Measurements from ENCODE around the gene RNF152.

RNF152 gene

DNA sequence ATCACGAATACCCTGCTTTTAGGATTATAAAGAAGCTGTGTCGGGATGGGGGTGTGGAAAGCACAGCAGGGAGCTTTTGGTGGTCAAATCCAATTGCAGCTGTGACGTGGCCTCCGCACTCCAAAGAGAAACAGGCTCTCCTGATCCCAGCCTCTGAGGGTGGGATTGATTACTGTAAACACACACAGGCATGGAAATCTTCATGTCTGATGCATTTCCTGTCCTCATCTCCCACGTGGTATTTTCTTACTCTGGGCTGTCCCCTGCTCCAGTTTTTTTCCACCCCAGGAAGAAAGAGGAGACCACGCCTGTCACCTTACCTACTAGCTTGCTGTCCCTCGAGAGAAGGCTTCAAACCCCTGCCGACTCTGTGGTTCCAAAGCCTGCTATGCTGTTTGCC lies 22.7 kb downstream of the RNF152 start:
- ChIA-PET POLR2A (ENCODE audit: low non-redundant PET) (no interaction called here), CTCF (no interaction called here)
- no peak overlapping the region for H3K27ac ChIP-seq
- TF ChIP-seq, protein P1, sequence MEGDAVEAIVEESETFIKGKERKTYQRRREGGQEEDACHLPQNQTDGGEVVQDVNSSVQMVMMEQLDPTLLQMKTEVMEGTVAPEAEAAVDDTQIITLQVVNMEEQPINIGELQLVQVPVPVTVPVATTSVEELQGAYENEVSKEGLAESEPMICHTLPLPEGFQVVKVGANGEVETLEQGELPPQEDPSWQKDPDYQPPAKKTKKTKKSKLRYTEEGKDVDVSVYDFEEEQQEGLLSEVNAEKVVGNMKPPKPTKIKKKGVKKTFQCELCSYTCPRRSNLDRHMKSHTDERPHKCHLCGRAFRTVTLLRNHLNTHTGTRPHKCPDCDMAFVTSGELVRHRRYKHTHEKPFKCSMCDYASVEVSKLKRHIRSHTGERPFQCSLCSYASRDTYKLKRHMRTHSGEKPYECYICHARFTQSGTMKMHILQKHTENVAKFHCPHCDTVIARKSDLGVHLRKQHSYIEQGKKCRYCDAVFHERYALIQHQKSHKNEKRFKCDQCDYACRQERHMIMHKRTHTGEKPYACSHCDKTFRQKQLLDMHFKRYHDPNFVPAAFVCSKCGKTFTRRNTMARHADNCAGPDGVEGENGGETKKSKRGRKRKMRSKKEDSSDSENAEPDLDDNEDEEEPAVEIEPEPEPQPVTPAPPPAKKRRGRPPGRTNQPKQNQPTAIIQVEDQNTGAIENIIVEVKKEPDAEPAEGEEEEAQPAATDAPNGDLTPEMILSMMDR (conservative IDR thresholded peaks at IDR 0.05; ENCODE audit: low read depth) = no peak
- DNase-seq (ENCODE audit: low spot score) = no peak

- no peak overlapping the region for H3K27ac ChIP-seq
- no peak for DNase-seq (ENCODE audit: low spot score)
- ChIA-PET POLR2A (ENCODE audit: low non-redundant PET) (no interaction called here), CTCF (no interaction called here)
- TF ChIP-seq, protein P1 (conservative IDR thresholded peaks at IDR 0.05; ENCODE audit: low read depth) = no peak
These were observed 23.2 kb downstream of the RNF152 start for GRCh38 chr18:61869636-61870035.

GRCh38 chr18:61865466-61866175 lies 27.2 kb downstream of the RNF152 start:
- ChIA-PET POLR2A (ENCODE audit: low non-redundant PET) (no interaction called here), CTCF (no interaction called here)
- TF ChIP-seq, protein P1 (conservative IDR thresholded peaks at IDR 0.05; ENCODE audit: low read depth) = no peak

DNA sequence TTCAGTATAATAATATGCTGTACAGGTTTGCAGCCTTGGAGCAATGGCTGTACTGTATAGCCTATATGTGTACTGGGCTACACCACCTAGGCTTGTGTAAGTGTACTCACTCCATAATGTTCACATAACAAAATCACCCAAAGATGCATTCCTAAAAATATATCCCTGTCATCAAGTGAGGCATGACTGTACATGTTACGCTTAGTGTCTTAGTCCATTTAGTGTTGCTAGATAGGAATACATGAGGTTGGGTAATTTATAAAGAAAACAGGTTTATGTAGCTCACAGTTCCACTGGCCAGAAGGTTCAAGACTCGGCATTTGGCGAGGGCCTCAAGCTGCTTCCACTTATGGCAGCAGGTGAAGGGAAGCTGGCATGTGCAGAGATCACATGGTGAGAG lies 31.4 kb downstream of the RNF152 start:
- no peak for DNase-seq (ENCODE audit: low spot score)
- ChIA-PET CTCF (no interaction called here), POLR2A (ENCODE audit: low non-redundant PET) (no interaction called here)
- TF ChIP-seq, protein P1 (conservative IDR thresholded peaks at IDR 0.05; ENCODE audit: low read depth) = no peak
- H3K27ac ChIP-seq = no peak overlapping the region

More at GRCh38 chr18:61865466-61866175, 27.2 kb downstream of the RNF152 start:
- H3K27ac ChIP-seq = no peak overlapping the region
- DNase-seq (ENCODE audit: low spot score) = no peak

- TF ChIP-seq, protein P1 (conservative IDR thresholded peaks at IDR 0.05; ENCODE audit: low read depth) = no peak
- no peak for DNase-seq (ENCODE audit: low spot score)
- H3K27ac ChIP-seq = no peak overlapping the region
- ChIA-PET POLR2A (ENCODE audit: low non-redundant PET) (no interaction called here), CTCF (interaction anchor here (0.7 kb wide), 1 partner anchor 13 kb away, joined by 3 read pairs; no protein-coding TSS in a partner anchor)
These were observed 32.5 kb downstream of the RNF152 start for GRCh38 chr18:61860302-61860701.

DNA sequence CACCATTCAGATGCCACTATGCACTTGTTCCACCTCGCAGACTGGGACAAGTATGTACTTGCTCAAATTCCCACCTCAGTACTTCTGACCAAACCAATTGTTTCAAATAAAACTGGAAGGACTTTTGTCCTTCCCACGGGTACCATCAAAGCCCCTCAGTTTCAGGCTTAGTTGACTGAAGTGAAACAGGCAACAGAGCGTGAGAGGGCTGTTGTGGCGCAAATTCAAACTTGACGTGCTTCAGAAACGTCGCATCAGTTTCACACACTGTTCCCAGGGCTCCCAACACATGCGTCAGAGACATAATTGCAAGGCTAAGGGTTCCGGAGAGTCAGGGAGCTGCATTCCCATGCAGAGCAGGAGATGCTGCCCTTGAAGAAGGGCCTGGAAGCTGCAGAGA lies 33.7 kb downstream of the RNF152 start:
- CTCF ChIA-PET = no interaction called here
- DNase-seq (ENCODE audit: low spot score) = no peak
- H3K27ac ChIP-seq = no peak overlapping the region
- TF ChIP-seq, protein P1 (conservative IDR thresholded peaks at IDR 0.05; ENCODE audit: low read depth) = no peak
- POLR2A ChIA-PET (ENCODE audit: low non-redundant PET) = no interaction called here
